HG03066 (cell line): ENCODE measurements around the gene PFKFB4.

Experiments
- ATAC-seq: cut with Tn5 transposase; IDR thresholded peaks from one replicate; pipeline ENCODE4 v1.9.1; 2021; ENCODE audit warnings: low read depth; ENCODE audit not compliant: unreplicated experiment

The PFKFB4 gene

DNA sequence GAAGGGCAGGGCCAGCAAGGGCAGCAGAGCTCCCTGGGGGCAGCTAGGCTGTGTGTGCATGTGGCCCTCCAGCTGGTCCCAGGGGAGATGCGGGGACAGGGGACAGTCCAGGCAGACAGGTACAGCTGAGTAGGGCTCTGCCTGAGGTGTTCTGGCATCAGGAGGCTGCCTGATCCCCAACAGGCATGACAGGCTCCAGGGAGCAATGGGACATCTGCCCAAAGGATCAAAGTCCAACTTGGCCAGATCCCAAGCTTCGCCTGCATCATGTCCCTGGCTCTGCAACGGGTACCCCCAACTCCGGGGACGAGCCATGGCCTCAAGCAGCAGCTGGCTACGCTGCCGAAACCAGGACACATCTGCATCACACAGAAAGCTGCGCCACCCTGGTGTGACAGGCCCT lies 88.3 kb downstream of the PFKFB4 start:
- no peak for ATAC-seq
